ES-I3 (cell line): ENCODE results near the gene BEND3.
"Not testable (repeated sequence)": the region's sequence is repeated elsewhere in the genome, so short reads cannot be mapped to it uniquely, and the experiment has no call there.

Experiments
- H3K36me3 ChIP-seq: 2 replicates; pipeline ENCODE4 v1.6.1; 2013; ENCODE audit warnings: mild to moderate bottlenecking, low read length, control low read depth, moderate library complexity; ENCODE audit not compliant: insufficient read depth
- H3K4me1 ChIP-seq: 2 replicates; pipeline ENCODE4 v1.6.1; 2013; ENCODE audit warnings: mild to moderate bottlenecking, control low read depth, low read length; ENCODE audit not compliant: insufficient read depth
- H3K9ac ChIP-seq: 2 replicates; pipeline ENCODE4 v1.6.1; 2013; ENCODE audit warnings: low read depth, mild to moderate bottlenecking, low read length, moderate library complexity
- H3K9me3 ChIP-seq: 2 replicates; pipeline ENCODE4 v1.6.1; 2013; ENCODE audit warnings: mild to moderate bottlenecking, low read length, moderate library complexity; ENCODE audit not compliant: control insufficient read depth, insufficient read depth

The BEND3 gene

DNA sequence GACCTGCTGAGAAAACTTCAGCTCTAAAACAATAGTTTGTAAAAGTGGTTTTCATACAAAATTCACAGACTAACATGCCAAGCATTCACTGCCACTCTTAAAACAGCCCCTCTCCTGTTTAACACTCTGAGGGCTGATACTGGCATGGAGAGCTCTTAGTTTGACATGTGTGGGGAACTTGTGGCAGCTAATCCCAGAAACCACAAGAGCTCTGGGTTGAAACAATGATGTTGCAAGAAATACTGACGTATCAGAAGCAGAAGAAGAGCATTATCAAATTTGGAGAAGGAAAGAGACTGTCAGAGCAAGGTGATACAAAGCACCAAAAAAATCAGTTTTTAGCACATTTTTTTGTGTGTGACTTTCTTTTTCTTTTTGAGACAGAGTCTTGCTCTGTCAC, 5.1 kb downstream of the BEND3 start:
- H3K9me3 ChIP-seq, result no peaks in the 10 kb centered on the region
- H3K36me3 ChIP-seq, result no peaks in the 10 kb centered on the region
- H3K9ac ChIP-seq, result no peak overlapping the region
- H3K4me1 ChIP-seq, result peaks cover 15% of the 10 kb centered on the region

DNA sequence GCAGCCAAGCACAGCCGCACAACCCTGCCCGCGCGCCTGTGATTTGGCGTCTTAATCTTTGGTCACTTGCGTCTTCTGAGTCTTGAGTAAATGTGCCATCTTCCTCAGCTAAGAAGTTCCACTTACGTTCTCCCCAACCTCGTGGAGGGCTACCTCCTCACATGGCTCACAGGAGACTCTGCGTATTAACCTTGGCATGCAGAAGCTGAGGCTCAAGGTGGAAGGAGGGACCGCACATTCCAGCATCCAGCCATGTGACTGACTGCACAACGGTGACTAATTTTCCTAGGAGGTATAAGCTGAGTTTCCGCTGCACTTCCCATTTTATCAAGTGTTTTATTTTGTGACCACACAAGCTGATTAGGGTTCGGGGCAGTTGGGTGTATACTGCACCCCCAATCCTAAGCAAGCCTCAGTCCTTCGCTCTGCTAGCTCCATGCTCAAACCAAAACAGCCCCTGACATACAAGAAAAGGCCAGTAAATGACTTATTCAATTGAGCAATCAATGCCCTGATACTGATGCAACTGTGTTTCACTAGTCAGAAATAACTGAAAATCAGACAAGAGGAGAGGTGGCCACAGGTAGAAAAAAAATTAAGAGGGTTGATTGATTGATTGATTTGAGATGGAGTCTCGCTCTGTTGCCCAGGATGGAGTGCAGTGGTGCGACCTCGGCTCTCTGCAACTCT, 7.0 kb downstream of the BEND3 start:
- H3K36me3 ChIP-seq, result no peaks in the 10 kb centered on the region
- peaks cover 14% of the 10 kb centered on the region for H3K4me1 ChIP-seq

DNA sequence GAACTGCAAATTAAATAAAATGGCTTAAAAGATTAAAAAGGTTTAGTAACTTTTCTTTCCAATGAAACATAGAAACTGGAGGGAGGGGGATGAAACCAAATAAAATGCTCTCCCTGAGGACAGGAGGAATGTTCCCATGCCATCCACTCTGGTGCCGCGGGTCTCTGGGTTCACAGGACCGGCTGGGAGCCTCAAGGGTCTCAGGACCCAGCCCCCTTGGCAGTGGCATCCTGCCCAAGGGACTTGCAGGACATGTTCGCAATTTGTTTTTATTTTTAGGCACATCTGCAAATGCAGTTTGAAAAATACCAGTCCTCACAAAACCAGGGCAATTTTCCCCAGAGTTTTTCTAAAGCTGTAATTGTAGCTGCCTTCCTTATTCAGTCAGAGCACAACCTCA, 7.5 kb downstream of the BEND3 start:
- H3K36me3 ChIP-seq, result no peaks in the 10 kb centered on the region
- no peaks in the 10 kb centered on the region for H3K9me3 ChIP-seq
- peaks cover 19% of the 10 kb centered on the region for H3K4me1 ChIP-seq
- H3K9ac ChIP-seq, result no peak overlapping the region

More for the DNA sequence above, 7.0 kb downstream of the BEND3 start:
- Histone ChIP-seq H3K9me3 (no peaks in the 10 kb centered on the region), H3K9ac (no peak overlapping the region)

DNA sequence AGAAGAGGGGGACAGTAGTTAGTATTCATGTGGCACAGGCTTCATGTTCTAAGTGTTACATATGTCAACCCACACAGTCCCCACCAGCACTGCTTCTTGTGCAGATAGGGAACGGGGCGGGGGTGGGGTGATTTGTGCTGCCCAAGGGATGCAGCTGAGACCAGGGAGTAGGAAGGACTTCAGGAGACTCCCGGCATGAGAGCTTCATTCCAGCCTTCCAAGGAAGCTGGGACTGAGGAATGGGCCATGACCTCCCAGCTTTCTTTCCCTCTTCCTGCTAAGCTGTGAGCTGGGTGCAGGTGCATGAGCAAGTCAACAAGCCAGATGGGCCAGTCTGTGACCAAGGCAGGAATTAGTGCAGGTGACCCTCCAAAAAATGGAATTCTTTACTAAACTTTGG, 9.2 kb downstream of the BEND3 start:
- Histone ChIP-seq H3K9ac (no peak overlapping the region; the same call in 1 of the 2 replicates), H3K36me3 (no peaks in the 10 kb centered on the region), H3K4me1 (peaks cover 29% of the 10 kb centered on the region), H3K9me3 (no peaks in the 10 kb centered on the region)

DNA sequence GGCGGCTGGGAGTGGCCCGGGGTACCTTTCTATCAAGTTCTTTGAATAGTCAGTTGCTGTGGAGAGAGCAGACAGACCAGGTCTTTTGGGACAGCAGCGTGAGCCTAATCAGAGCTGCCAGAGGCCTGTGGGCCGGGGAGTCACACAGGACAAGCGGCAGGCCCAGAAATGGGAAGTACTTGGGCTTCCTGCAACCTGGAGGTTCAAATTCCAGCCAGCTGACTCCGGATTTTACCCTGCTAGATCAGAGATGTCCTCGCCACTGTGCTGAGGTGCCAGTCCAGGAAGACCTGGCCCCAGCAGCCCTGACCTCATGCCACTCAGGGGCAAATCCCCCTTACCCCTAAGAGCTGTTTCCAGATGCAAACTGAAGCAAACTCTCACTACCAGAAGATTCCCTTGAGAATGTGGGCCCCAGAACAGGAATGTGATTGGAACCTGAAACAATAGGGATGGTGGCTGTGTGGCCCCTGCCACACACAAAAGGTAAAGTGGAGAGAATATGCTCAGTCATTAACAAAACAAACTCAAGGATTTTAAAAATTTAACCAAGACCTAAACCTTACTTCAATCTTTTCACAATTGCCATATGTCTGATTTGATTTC, 9.7 kb downstream of the BEND3 start:
- H3K36me3 ChIP-seq, result no peaks in the 10 kb centered on the region
- no peak overlapping the region for H3K9ac ChIP-seq
- H3K9me3 ChIP-seq, result no peaks in the 10 kb centered on the region
- peaks cover 29% of the 10 kb centered on the region for H3K4me1 ChIP-seq

DNA sequence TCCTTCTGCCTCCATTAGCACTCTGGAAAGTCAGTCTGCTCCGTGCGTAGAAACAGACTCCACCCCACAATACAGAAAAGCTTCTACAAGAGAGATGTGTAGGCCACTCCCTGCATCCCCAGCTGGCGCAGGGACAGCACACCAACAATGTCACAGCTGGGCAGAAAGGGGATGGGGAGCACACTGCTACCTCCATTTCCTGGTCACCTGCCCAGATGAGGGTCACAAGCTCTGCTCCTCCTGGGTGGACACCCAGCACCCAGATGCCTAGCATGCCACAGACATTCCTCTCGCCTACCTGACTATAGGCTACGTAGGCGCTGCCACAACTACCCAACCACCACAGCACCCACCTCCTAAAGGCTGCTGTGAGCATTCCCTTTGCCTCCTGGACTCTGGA, 12.2 kb downstream of the BEND3 start:
- Histone ChIP-seq H3K36me3 (no peaks in the 10 kb centered on the region), H3K9ac (no peak overlapping the region), H3K9me3 (no peaks in the 10 kb centered on the region), H3K4me1 (peaks cover 25% of the 10 kb centered on the region; the same call in 1 of the 2 replicates)

DNA sequence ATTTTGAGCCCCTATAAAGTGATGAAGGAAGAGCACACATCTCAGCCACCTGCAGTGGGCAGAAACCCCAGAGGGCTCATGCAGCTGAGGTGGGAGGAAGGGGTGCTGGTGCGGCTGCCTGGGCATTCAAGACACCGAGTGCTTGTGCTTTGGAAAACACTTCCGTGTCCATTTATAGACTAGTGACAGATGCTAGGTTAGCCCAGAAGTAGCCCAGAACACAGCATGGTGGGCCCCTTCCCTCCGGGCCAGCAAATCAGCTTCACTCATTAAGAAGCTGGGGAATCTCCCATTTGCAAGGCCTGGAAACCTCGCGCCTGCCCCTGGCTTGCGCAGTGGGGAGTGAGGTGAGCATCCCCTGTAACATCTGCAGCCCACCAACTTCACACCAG, 12.9 kb downstream of the BEND3 start:
- Histone ChIP-seq H3K36me3 (no peaks in the 10 kb centered on the region), H3K9me3 (no peaks in the 10 kb centered on the region), H3K4me1 (peaks cover 25% of the 10 kb centered on the region; the same call in 1 of the 2 replicates), H3K9ac (no peak overlapping the region)

DNA sequence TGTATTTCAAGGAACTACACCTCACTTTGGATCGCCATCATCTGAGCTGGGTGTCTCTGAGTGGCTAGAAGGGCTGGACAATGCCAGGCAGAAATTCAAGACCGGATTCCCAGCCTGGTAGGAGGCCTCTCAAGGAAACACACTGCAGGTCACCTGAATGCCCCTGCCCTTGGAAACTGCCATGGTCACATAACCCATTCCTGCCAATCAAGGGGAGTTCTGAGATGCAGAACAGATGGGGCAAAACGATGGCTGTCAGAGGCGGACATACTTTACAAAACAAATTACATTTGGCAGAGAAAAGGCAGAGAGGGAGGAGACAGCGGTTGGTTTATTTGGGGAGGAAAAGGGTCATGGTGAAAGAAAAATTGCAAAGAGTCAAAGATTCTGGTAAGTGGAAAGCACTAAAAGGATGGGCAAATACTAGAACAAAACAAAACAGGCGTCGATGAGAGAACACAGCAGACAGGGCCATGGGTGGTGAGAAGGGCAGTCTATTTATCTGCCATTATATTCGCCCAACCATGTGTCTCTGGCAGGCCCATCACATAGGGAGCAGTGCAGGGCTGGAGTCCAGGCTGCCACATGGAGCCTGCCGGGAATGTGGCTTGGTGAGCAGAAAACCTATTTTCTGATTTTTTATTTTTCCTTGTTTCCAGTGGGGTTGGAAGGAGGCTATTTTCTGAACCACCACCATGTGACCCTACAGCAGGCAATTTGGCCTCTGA, 13.5 kb downstream of the BEND3 start:
- Histone ChIP-seq H3K4me1 (peaks cover 25% of the 10 kb centered on the region; the same call in 1 of the 2 replicates), H3K9ac (no peak overlapping the region), H3K9me3 (no peaks in the 10 kb centered on the region), H3K36me3 (no peaks in the 10 kb centered on the region)

DNA sequence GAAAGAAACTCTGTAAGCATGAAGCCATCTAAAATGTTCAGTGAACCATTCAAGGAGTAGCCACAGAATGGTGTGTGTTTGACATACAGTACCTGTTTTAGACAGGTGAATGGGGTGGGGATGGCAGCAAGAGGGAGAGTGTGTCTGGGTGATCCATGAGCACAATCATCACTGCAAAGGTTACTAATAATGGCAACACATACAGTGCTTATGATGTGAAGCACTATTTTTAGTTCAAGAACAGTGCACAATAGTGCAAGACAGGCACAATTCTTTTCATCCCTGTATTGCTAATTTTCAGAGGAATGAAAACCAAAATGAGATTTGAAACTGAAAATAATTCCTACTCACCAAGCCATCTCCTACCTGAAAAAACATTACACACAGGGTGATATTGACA, 14.1 kb downstream of the BEND3 start:
- Histone ChIP-seq H3K9ac (no peak overlapping the region), H3K4me1 (peaks cover 21% of the 10 kb centered on the region; the same call in 1 of the 2 replicates), H3K36me3 (no peaks in the 10 kb centered on the region)

DNA sequence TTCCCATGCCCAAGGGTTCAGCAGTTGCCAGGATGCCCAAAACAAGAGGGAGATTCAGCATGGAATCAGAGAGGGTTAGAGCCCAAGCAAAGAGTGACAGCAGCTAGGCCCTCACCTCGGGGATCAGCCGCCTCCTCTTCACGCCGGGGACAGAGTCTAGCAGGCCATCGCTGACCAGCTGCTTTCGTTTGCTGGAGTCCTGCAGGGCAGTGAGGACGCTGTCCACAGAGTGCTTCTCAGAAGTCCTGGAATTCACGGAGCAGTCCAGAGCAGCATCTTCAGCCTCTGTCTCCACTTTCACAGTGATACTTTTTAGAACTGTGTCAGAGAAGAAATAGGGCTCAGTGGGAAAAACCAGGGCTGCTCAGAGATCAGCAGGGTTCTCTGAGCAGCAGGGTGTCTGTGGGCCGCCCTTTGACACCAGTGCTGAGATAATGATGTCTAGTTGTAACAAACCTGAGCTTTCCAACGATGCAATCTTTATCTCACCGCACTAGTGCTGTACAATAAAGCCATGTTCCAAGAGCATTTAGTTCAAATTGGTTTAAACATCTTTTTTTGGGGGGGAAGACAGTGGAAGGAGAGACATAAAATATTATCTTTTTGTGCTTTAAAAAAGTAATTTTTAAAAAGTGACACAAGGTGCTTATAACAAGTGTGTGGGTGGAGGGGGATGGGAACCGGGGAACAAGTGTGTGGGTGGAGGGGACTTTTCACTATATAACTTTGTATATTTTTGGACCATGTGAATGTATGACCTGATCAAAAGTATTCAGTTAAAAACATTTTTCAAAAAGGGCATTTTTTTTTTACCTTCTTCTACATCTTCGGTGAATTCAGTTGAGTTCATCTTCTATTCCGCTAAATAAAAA, 16.6 kb downstream of the BEND3 start:
- no peak overlapping the region for H3K9ac ChIP-seq
- no peaks in the 10 kb centered on the region for H3K36me3 ChIP-seq
- H3K4me1 ChIP-seq, result peaks cover 17% of the 10 kb centered on the region; the same call in 1 of the 2 replicates
- H3K9me3 ChIP-seq, result no peaks in the 10 kb centered on the region

More for the DNA sequence above, 14.1 kb downstream of the BEND3 start:
- H3K9me3 ChIP-seq, result no peaks in the 10 kb centered on the region

DNA sequence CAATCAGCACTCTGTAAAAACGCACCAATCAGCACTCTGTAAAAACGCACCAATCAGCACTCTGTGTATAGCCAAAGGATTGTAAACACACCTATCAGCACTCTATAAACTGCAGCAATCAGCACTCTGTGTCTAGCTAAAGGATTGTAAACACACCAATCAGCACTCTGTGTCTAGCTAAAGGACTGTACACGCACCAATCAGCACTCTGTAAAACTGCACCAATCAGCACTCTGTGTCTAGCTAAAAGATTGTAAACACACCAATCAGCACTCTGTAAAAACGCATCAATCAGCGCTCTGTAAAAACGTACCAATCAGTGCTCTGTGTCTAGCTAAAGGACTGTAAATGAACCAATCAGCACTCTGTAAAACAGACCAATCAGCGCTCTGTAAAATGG, 30.9 kb downstream of the BEND3 start:
- H3K4me1 ChIP-seq, result peaks cover 10% of the 10 kb centered on the region; the same call in 1 of the 2 replicates
- H3K9me3 ChIP-seq, H3K36me3 ChIP-seq, H3K9ac ChIP-seq: not testable (repeated sequence)

DNA sequence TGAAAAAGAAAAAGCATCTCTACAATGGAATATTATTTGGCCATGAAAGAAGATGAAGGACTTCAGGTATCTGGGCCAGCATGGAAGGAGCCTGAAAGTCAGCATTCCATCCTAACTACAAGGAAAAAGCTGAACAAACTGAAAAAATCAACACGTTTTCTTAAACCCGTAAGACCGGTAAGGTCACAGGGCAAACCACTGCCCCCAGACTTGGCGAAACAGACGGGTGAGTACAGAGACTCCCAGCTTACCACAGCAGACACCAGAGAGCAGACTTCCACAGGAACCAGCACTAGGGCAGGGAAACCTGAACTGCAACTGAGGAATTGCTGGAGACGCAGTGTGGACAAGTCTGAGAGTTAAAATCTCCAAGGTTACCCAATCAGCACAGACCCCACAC, 31.4 kb downstream of the BEND3 start:
- Histone ChIP-seq H3K4me1 (peaks cover 10% of the 10 kb centered on the region; the same call in 1 of the 2 replicates), H3K9ac (no peak overlapping the region), H3K36me3 (peaks cover 3% of the 10 kb centered on the region; the same call in 1 of the 2 replicates), H3K9me3 (no peaks in the 10 kb centered on the region)

DNA sequence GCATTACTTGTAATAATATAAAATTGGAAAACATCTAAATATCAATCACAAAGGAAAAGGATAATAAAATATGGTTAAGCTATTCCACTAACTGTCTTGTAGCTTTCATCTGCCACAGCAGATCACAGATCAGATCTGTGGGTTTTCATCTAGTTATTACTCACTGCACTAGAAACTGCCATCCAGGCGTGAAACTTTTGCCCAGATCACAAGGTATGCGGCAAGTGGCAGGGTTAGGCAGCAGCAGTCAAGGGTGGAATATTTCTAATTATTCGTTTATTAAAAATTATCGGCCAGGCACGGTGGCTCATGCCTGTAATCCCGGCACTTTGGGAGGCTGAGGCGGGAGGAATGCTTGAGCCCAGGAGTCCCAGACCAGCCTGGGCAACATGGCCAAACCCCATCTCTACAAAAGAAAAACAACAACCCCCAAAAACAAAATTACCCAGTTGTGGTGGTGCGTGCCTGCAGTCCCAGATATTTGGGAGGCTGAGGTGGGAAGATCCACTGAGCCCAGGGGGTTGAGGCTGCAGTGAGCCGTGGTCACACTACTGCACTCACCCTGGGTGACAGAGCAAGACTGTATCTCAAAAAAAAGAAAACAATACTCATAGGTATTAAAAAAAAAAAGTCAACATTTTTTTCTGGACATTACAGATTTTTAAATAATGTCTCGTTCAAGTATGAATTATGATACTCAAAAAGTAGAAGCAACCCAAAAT, 32.1 kb downstream of the BEND3 start:
- Histone ChIP-seq H3K9me3 (no peaks in the 10 kb centered on the region), H3K36me3 (peaks cover 3% of the 10 kb centered on the region; the same call in 1 of the 2 replicates), H3K9ac (no peak overlapping the region), H3K4me1 (peaks cover 10% of the 10 kb centered on the region; the same call in 1 of the 2 replicates)
